Astrocyte of the hippocampus (primary cell): ENCODE data around the gene ACKR2.

Source experiments
- DNase-seq: peaks from one replicate; pipeline ENCODE4 v3.0.0; 2011; ENCODE audit warnings: low read depth, low spot score

The ACKR2 gene

DNA sequence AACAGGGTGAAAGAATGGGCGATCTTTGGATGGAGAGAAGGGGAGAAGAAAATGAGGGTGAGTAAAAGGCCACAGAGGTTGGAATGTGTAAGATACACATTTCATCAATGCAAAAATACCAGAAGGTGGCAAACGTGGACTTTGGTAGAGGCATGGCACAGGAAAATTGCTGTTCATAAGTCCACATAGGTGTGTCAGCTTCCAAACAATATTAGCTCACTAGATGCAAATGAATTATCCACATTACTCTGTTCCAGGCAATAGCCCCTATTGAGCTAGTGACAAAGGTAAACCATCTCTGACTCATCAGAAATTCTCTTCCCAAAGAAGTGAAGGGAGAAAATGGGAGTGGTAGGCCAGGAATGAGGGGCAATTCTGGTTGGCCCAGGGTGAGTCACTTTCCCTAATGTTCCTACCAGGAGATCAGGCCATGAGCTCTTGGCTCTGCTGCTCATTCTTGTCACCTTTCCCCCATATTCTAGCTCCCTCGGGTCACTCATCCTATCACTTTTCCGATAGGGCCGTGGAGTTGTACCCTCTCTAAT is 19.9 kb downstream of the ACKR2 start:
- DNase-seq, result no peak

DNA sequence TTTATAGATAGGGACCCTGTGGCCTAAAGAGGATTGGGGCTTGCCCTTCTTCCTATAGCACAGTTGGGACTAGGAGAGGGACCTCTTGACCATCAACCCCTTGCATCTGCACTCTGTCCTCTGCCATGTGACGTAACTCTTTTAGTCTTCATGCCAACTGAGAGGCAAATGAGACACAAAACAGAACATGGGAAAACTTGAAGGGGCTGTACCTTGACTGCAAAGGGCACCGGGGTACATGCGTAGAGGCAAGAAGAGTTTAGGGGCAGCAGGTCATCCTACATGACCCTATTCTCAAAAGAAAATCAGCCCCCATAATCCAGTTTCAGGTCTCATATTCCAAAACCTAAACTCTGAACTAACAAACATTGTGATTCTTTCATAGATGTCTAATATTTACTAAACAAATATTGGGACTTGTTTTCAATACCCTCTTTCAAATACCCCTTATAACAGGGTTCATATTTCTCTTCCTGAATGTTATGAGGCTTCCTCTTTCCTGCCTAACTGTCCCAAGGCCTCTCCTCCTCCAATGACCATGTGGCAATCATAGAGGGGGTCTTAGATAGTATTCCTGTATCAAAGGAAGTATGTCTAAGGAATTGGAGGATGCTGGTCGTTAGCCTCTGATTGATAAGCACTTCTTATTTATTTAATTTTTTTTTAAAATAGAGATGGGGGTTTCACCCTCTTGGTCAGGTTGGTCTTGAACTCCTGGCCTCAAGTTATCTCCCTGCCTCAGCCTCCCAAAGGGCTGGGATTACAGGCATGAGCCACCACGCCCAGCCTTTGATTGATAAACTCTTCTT is 20.6 kb downstream of the ACKR2 start:
- DNase-seq, result no peak

DNA sequence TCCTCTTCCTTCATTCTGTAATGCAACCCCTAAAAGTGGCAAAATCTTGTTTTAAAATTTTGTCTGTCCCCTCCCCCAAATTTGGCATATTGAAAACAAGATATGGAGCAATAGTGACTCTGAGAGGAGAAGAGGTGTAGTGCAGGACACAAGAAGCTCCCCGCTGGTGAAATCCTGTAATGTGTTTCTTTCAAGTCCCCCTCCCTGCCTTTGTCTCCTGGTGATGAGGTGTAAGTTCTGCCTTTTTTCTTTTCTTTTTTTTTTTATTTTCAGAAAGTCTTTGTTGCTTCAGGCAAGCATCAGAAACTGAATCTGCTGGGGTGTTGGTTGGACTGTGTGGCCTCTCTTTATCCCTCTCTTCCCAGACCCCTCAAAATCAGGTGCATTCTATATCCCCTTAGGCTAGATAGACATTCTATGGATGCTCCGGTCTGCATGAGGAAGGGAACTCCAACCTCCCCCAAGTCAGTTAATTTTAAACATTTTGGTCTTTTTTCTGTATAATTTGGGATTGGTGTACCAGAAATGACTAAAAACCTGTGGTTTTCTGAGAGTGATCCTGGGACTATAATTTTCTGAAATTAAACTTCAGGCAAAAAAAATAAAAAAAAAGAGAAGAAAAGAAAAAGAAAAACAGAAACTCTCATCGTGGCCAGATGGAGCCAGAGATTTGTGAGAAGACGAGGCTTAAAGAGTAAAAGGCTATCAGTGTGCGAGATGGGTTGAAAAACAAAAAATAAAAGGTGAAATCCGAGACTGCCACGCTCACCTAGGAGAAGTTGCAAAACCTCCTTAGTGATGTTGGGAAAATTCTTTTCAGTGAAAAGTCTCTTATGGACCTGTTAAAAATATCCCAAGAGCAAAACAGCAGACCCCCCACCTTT is 21.4 kb downstream of the ACKR2 start:
- peak; percentile 46 for DNase-seq

DNA sequence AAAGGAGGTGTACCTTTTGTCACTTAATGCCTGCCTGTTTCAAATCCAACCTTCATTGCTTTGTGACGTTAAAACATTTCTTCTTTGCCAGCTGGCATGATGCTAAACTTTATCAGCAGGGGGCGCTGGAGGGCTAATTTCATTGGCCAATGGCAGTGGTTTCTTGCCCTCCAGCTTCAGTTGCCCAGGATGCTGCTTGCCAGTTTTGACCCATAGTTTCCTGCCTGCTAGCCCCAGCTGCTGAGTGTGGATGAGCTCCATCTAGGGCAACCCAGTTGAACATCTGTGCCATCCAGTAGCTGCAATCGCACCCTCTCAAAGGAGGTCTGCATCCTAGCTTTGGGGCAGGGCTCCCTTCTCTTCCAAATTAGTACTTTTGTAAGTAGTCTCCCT is 22.1 kb downstream of the ACKR2 start:
- peak; percentile 65 for DNase-seq

DNA sequence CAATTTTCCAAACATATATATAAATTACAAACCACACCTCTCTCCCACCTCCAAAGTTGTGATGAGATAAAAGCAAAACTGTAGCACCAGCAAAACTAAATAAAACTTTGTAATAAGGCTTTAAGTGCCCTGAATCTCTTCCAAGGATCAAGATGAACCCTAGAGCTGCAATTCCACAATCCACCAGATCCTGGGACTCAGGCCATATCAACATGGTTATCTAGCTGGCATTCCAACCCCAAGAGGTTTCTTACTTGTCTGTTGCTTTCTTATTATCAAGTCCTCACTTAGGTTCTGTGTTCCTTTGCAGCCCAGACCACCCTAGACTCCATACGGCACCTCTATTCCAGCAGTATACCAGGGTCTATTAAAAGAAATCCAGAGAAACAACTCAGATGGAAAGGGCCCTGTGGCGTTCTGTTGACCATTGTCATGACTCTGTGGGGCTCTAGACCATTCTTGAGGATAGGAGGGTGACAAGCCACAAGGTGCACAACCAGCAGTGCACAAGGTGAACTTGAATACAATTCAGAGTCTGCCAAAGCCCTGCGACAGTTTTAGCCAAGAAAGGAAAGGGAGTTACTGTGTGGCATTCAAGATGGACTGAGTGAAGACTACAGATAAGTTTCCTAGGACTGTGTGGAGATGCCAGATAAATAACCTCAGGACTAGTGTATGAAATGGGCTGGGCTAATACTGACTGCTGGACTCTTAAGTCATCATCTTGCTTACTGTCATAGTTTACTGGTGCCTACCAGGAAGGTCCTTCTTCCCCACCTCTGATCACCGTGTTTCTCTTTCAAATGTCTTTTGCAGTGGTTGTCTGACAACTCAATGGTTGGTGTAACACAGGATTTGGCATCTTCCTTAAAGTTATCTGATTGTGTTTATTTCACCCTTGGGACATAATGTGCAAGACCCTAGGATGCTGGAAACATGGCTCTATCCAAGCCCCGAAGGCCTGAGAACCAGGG is 27.2 kb downstream of the ACKR2 start:
- DNase-seq, result no peak

DNA sequence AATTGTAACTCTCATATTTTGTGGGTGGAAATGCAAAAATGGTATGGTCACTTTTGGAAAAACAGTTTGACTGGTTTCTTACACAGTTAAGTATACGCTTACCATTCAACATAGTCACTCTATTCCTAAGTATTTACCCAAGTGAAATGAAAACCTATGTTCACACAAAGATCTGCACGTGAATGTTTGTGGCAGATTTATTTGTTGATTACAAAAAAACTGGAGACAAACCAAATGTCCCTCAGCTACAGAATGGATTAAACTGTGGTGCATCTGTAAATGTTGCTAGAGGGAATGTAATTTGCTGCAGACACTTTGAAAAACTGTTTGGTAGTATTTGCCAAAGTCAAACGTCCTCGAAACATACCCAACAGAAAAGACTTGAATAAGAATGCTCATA is 29.3 kb downstream of the ACKR2 start:
- no peak for DNase-seq

DNA sequence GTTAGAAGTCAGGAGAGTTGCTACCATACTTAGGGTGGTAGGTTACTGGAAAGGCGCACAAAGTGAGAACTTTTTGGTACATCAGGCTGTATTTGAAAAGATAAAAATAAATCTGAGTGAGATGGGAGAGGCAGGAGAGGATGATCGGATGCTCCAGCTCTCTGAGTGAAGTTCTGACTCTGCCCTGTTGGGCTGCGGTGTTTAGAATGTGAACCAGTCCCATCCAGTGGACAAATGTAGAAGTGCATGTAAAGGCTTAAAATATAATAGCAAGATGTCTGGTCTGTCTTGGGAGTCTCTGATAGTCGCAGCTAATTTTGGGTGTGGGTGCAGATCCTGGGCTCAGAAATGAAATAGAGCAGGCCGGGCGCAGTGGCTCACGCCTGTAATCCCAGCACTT is 30.4 kb downstream of the ACKR2 start:
- peak; percentile 79 for DNase-seq

DNA sequence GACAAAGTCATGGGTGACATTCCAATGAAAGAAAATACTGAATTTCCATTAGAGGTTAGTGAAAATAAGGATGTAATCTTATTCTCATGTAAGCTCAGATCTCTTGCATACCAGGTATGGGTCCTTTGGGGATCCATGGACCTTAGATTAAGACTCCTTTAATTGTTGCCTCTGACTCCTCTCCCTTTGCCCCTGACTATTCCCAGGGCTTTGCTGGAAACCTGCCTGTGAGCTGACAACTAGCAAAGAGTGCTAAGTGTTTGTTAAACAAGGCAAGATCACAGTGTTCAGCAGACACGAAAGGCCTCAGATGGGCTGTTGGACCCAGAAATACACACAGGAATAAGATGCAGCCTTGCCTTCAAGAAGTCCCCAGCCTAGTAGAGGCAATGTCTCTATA is 32.1 kb downstream of the ACKR2 start:
- DNase-seq, result peak; percentile 41

DNA sequence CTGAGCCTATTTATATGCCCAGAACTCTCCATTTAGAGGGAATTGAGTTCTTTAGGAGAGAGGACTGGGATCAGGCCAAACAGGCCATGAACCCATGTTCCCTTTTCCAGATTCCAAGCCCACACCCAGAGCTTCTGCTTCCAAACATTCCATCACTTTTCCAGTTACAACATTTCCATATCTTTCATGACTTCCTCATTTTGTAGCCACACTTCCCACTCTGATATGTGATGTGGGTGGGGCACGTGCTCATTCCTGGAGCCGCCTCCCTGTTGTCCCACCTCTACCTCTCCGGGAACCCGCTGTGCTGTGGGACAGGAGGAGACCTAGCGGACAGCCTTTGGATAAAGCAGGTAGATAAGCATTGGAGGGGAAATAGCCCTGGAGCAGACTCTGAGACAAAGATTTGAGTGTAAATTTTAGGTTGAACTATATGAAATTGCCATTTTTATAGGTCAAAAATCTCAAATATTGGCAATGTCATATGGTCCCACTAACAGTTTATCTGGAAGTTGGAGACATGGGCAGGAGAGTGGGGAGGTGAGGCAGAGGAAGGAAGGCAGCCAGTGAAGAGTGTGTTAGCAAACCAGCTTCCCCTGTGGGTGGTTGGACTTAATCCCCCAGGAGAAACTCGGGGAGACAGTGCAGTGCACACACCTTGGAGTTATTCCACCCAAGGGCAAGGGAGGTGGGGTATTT is 34.6 kb downstream of the ACKR2 start:
- DNase-seq, result no peak

DNA sequence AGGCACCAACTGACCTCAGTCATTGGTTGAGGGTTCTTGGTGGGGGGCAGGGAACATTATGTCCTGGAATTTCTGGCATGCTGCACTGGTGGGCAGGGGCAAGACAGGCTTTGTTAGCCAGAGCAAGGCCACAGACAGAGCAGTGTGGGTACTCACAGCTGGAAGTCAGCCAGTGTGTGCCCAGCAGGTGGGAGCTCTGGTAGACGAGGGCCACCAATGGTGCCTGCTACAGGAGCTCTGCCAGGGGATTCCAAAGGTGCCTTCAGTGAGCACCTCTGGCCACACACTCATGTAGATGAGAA is 35.1 kb downstream of the ACKR2 start:
- DNase-seq, result peak; percentile 42

DNA sequence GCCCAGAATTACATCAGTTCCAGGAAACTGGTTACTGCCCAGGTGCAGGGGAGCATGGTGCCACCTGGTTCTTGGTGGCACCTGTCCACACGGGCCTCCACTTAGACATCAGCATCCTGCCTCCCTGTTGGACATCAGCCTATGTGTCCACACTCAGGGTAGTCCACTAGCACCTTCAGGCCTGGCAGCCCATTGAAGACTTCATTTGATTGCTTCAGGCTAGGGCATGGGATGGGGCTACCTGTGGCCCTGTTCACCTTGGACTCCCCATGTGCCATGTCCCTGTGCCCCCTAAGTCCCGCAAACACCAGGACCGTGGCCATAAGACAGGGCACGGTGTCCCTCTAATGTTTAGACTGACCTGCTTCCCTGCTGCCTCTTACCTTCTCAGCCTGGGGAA is 35.6 kb downstream of the ACKR2 start:
- no peak for DNase-seq

DNA sequence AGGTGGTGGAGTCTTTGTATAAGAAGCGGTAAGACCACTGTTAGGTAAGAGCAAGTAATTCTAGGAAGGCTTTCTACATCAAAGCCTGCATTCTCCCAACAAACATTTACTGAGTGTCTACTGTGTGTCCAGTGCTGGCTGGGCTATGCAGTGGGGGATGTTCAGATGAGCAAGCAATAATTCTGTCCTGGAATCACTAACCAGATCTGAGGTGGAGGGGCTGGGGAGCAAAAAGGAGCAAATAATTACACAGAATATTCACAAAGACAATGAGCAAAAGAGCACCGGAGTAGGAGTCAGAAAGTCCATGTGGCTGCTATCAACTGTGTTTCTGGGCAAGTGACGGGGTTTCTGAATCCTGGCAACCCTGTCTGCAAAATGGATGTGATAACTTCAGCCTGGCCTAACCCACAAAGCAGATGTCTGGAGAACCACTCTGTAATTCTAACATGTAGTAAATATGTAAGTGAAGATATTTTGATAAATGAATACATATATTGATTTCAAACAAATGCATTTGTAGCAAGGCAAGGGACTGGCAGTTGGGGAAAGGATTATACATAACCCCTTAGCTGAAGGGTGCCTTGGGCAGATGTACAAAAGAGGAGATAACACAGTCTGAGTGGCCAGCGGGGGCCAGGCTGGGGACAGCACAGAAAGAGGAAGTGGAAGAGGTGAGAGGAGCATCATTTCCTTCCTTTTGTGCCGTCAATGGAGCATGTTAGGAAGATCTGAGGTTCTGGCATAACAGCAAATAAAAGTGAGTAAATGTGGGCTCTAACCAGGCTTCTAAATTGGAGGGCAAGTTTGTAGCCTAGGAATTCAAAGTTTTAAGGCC is 37.7 kb downstream of the ACKR2 start:
- DNase-seq, result no peak

DNA sequence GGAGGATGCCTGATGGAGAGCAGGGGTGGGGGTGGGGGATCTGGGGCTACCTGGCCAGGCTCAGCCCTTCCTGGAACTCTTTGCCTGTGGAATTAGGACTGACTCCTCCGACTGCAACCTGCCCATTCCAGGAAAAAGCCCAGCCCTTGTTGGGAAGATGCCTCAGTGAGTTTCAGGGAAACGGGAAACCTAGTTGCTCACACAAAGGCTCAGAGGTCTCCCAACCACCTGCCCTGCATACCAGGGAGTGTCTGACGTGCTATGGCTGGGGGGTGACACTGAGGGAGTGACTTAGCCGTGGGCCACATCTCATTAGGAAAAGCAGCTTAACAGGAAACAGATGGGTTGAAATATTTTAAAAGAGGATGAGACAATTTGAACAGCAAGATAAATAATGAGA is 38.5 kb downstream of the ACKR2 start:
- no peak for DNase-seq

DNA sequence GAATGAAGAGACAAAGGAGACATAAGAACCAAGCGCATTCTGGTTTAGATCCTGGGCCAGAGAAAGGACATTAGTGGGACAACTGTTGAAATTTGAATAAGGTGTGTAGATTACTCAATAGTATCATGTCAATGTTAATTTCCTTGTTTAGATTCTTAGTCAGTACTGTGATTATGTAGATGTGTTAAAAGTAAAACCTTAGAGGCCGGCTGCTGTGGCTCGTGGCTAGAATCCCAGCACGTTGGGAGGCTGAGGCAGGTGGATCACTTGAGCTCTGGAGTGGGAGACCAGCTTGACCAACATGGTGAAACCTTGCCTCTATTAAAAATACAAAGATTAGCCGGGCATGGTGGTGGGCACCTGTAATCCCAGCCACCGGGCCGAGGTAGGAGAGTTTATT is 39.8 kb downstream of the ACKR2 start:
- DNase-seq, result no peak

DNA sequence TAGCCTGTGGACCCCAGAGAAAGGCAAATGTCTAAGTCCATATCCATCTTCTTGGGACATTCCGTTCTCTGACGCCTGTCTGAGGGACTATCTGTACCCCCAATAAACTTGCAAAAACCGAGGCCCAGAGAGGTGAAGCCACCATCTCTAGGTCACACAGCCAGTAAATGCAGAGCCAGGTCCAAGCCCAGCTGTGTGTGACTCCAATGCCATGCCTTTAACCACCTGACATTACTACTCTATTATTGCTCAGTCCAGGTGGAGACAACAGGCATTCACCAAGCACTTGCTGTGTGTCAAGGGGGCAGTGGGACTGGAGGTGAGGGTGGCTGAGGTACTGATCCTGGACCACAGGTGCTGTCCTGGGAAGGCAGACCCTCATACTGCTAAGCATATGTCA is 41.0 kb downstream of the ACKR2 start:
- DNase-seq, result no peak

DNA sequence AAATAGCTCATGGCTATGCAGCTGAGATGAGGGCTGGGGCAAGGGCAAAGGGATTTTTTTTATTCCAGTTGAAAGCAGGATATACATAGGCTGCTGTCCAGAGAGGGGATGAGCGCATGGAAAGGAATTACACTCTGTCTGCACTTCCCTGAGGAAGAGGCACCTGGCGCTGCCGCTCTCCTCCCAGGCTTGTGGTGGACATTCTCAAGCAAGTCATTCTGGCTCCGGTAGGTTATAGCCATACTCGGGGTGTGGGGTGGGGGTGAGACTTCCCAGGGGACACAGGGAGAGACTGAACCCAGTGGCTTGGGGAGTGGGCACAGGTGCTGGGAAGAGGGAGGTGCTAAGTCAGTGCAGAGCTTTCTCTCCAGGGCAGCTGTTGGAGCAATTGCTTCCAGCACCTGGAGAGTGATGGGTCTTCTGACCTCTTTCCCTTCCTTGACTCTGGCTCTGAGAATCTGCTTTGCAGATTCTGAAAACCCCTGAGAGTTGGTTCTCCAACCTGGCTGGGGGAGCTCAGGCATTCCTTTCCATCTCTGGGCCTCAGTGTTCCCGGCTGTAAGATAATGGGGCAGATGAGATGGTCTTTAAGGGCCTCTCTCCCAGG is 42.1 kb downstream of the ACKR2 start:
- DNase-seq, result peak; percentile 31

DNA sequence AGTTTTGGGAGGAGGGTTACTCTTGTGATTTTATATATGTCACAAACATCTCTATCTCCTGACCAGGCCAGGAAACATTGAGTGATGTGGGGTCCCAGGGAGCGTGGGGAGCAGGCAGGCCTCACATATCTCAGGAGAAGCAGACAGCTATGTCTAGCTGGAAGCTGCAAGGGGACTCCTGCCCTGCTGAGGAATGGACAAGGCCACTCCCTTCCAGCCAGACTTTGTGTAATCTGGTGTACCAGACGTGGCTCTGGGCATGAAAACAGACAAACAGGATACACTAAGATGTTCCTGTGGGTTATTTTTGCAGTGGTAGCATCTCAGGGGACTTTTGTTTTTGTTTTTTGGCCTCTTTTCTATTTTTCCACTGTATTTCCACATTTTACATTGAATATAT is 43.2 kb downstream of the ACKR2 start:
- DNase-seq, result no peak

DNA sequence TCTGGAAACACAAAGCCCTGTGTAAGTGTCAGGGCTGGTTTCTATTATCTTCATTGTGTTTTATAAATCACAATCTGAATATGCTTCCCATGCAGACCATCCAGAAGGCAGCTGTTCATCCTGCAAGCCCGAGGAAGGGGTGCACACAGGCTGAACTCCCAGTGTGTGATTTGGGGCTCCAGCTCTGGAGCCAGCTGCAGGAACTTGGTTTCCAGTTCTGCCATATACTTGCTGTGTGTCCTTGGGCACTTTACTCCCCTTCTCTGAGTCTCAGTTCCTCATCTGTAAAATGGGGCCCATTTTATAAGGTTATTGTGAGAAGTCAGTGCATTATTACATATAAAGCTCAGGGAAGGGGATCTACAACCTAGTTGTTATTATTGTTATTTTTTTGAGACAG is 43.8 kb downstream of the ACKR2 start:
- DNase-seq, result no peak

DNA sequence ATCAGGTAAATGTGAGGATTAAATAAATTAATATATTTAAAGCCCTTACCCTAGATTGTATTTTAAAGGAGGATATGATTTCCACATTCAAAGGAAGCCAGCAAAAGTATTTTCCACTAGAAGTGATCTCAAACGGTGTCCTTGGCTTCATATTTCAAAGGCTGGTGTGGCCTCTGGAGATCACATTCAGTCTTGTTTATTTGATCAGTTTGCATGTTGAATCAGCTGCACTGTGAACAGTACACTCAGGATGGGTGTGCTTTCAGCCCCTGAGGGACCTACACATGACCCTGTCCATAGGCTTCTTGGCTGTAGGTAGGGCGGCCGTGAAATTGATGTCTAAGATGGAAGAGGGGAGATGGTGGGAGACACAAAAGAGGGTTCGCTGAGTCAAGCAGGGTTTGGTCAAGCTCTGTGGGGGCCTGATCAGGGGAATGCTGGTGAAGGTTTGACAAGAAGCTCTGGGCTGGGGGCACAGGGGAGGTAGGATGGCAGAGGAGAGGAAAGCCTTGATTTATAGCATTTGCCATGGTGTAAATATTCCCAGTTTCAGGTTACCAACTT is 44.6 kb downstream of the ACKR2 start:
- DNase-seq, result no peak

DNA sequence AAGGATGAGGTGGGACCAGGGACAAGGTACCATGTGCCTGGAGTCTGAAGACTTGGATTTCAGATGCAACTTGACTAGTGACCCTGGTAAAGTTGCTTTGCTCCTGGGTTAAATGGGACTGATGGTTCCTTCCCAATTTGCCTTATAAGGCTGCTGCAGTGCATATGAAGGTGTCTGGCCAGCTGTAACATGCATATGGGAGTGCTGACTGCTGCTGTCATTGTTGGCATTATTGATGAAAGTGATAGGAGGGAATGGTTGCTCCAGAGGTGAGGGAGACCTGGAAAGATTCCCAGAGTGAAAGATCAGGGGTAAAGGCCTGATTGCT is 45.9 kb downstream of the ACKR2 start:
- no peak for DNase-seq
